Measurements from ENCODE around the gene SLC1A3. TPM values are rescaled to one million over a fixed set of nuclear protein-coding genes. Genes with fewer than 3 reads are reported as not detected.

SLC1A3 gene
- total RNA-seq, 1 experiment from 2014 or later = 6.0 TPM

GRCh38 chr5:36630201-36631145 lies 24.1 kb downstream of the SLC1A3 start:
- CTCF ChIA-PET = no interaction called here
- no peak for DNase-seq

GRCh38 chr5:36631154-36631553 lies 24.7 kb downstream of the SLC1A3 start:
- intact Hi-C loops (cut with micrococcal nuclease; ENCODE audit: unreplicated experiment) = no loop called here
- CTCF ChIA-PET = no interaction called here

More at GRCh38 chr5:36630201-36631145, 24.1 kb downstream of the SLC1A3 start:
- H3K27ac Mint-ChIP-seq (ENCODE audit: unreplicated experiment) = no peak overlapping the region
- no peaks in the 10 kb centered on the region for H3K36me3 Mint-ChIP-seq (ENCODE audit: insufficient read depth, unreplicated experiment)
- no TSS peak for BruUV-seq (replicated peaks)
- H3K4me3 Mint-ChIP-seq (ENCODE audit: low read depth, unreplicated experiment) = no peak overlapping the region
- H3K4me1 Mint-ChIP-seq (ENCODE audit: low read depth, unreplicated experiment) = no peaks in the 10 kb centered on the region
- intact Hi-C loops (cut with micrococcal nuclease; ENCODE audit: unreplicated experiment) = no loop called here
- no peaks in the 10 kb centered on the region for H3K9me3 Mint-ChIP-seq (ENCODE audit: low read depth, unreplicated experiment)
- H3K27me3 Mint-ChIP-seq (ENCODE audit: unreplicated experiment) = peaks cover 32% of the 10 kb centered on the region
- no peak for TF ChIP-seq CTCF (IDR thresholded peaks at IDR 0.05; ENCODE audit: unreplicated experiment)

GRCh38 chr5:36631620-36632362 lies 25.4 kb downstream of the SLC1A3 start:
- H3K36me3 Mint-ChIP-seq (ENCODE audit: insufficient read depth, unreplicated experiment) = no peaks in the 10 kb centered on the region
- H3K4me3 Mint-ChIP-seq (ENCODE audit: low read depth, unreplicated experiment) = no peak overlapping the region
- CTCF ChIA-PET = no interaction called here
- intact Hi-C loops (cut with micrococcal nuclease; ENCODE audit: unreplicated experiment) = no loop called here
- H3K4me1 Mint-ChIP-seq (ENCODE audit: low read depth, unreplicated experiment) = no peaks in the 10 kb centered on the region
- DNase-seq = no peak
- H3K27me3 Mint-ChIP-seq (ENCODE audit: unreplicated experiment) = peaks cover 43% of the 10 kb centered on the region
- no TSS peak for BruUV-seq (replicated peaks)
- H3K27ac Mint-ChIP-seq (ENCODE audit: unreplicated experiment) = no peak overlapping the region
- H3K9me3 Mint-ChIP-seq (ENCODE audit: low read depth, unreplicated experiment) = no peaks in the 10 kb centered on the region
- no peak for TF ChIP-seq CTCF (IDR thresholded peaks at IDR 0.05; ENCODE audit: unreplicated experiment)

More at GRCh38 chr5:36631154-36631553, 24.7 kb downstream of the SLC1A3 start:
- Mint-ChIP-seq H3K9me3 (ENCODE audit: low read depth, unreplicated experiment) (no peaks in the 10 kb centered on the region), H3K4me1 (ENCODE audit: low read depth, unreplicated experiment) (no peaks in the 10 kb centered on the region), H3K36me3 (ENCODE audit: insufficient read depth, unreplicated experiment) (no peaks in the 10 kb centered on the region), H3K27ac (ENCODE audit: unreplicated experiment) (no peak overlapping the region), H3K27me3 (ENCODE audit: unreplicated experiment) (peaks cover 39% of the 10 kb centered on the region), H3K4me3 (ENCODE audit: low read depth, unreplicated experiment) (no peak overlapping the region)
- no peak for TF ChIP-seq CTCF (IDR thresholded peaks at IDR 0.05; ENCODE audit: unreplicated experiment)
- BruUV-seq (replicated peaks) = no TSS peak
- no peak for DNase-seq

GRCh38 chr5:36632363-36632664 lies 25.9 kb downstream of the SLC1A3 start:
- no peak for DNase-seq
- CTCF ChIA-PET = no interaction called here
- TF ChIP-seq CTCF (IDR thresholded peaks at IDR 0.05; ENCODE audit: unreplicated experiment) = no peak
- H3K4me3 Mint-ChIP-seq (ENCODE audit: low read depth, unreplicated experiment) = no peak overlapping the region
- H3K27ac Mint-ChIP-seq (ENCODE audit: unreplicated experiment) = no peak overlapping the region
- no peaks in the 10 kb centered on the region for H3K9me3 Mint-ChIP-seq (ENCODE audit: low read depth, unreplicated experiment)
- peaks cover 43% of the 10 kb centered on the region for H3K27me3 Mint-ChIP-seq (ENCODE audit: unreplicated experiment)
- BruUV-seq (replicated peaks) = no TSS peak
- no peaks in the 10 kb centered on the region for H3K4me1 Mint-ChIP-seq (ENCODE audit: low read depth, unreplicated experiment)
- no peaks in the 10 kb centered on the region for H3K36me3 Mint-ChIP-seq (ENCODE audit: insufficient read depth, unreplicated experiment)
- intact Hi-C loops (cut with micrococcal nuclease; ENCODE audit: unreplicated experiment) = no loop called here
